ENCODE data around the gene NSDHL. TPM values are rescaled to one million over a fixed set of nuclear protein-coding genes. Genes with fewer than 3 reads are reported as not detected.
"Not testable (repeated sequence)": the region's sequence is repeated elsewhere in the genome, so short reads cannot be mapped to it uniquely, and the experiment has no call there.

NSDHL gene
- total RNA-seq (2022) (12.8 and 13.7 TPM in 2 replicates), Bru-seq, nascent RNA (percentile 57 among the genes with signal in this experiment), BruChase-seq, experiment 1, labeled RNA remaining after a 6-hour chase (percentile 50 among the genes with signal in this experiment), BruChase-seq, experiment 2, labeled RNA remaining after a 2-hour chase (percentile 54 among the genes with signal in this experiment)
- long read RNA-seq, transcript NSDHL-201 (8 exons, 1,929 nt), result major isoform, 26 of 34 reads
- long read RNA-seq, partial matches to known transcripts, result 3 of 34 reads
- long read RNA-seq, other reads (novel, unspliced or antisense), result 3 of 34 reads

GRCh38 chrX:152830312-152831305, at the start of gene NSDHL, which contains the start of gene CETN2:
NSDHL (plus strand) TSS chrX:152831063; CDS start chrX:152846325, 15,262 bp downstream.
CETN2 (minus strand) TSS chrX:152830757; CDS start chrX:152830710, 47 bp downstream.
- TSS peak; percentile 55 for BruUV-seq (replicated peaks)
- intact Hi-C loops (cut with micrococcal nuclease), result loop anchor here (2.0 kb wide), 1 partner anchor 96 kb away; no protein-coding TSS in a partner anchor
- ChIA-PET CTCF (interaction anchor here (0.6 to 5.8 kb wide), 8 partner anchors 9 to 1078 kb away, joined by 3 to 32 read pairs (median 4); no protein-coding TSS in a partner anchor), POLR2A (interaction anchor here (0.6 to 1.5 kb wide), 12 partner anchors 9 to 1968 kb away, joined by 3 to 12 read pairs (median 4); partner anchors contain the start of gene ZNF275)
- peaks cover 16% of the 10 kb centered on the region for H3K36me3 Mint-ChIP-seq (ENCODE audit: insufficient read depth, unreplicated experiment)
- H3K4me3 Mint-ChIP-seq (ENCODE audit: unreplicated experiment), result peak within 1 kb of the TSS; percentile 93
- no peak for TF ChIP-seq CTCF (IDR thresholded peaks at IDR 0.05; ENCODE audit: unreplicated experiment)
- peak; percentile 94 for DNase-seq (ENCODE audit: unreplicated experiment)
- peaks cover 13% of the 10 kb centered on the region for H3K9me3 Mint-ChIP-seq (ENCODE audit: unreplicated experiment)
- H3K27me3 Mint-ChIP-seq (ENCODE audit: insufficient read depth, unreplicated experiment), result no peaks in the 10 kb centered on the region
- peaks cover 7% of the 10 kb centered on the region for H3K4me1 Mint-ChIP-seq (ENCODE audit: insufficient read depth, unreplicated experiment)
- peak within 1 kb of the TSS; percentile 99 for H3K27ac Mint-ChIP-seq (ENCODE audit: low read depth, unreplicated experiment)

GRCh38 chrX:152787062-152787461, 43.8 kb upstream of the NSDHL start:
- H3K4me1 Mint-ChIP-seq (ENCODE audit: insufficient read depth, unreplicated experiment); CTCF ChIA-PET; H3K36me3 Mint-ChIP-seq (ENCODE audit: insufficient read depth, unreplicated experiment); intact Hi-C loops (cut with micrococcal nuclease); BruUV-seq (replicated peaks); H3K4me3 Mint-ChIP-seq (ENCODE audit: unreplicated experiment); H3K27me3 Mint-ChIP-seq (ENCODE audit: insufficient read depth, unreplicated experiment); H3K9me3 Mint-ChIP-seq (ENCODE audit: unreplicated experiment); DNase-seq (ENCODE audit: unreplicated experiment); H3K27ac Mint-ChIP-seq (ENCODE audit: low read depth, unreplicated experiment); POLR2A ChIA-PET: not testable (repeated sequence)

GRCh38 chrX:152798945-152799344, 31.9 kb upstream of the NSDHL start:
- no TSS peak for BruUV-seq (replicated peaks)
- ChIA-PET CTCF (interaction anchor here (0.6 to 1.0 kb wide), 2 partner anchors 15 to 1008 kb away, joined by 3 to 4 read pairs; no protein-coding TSS in a partner anchor), POLR2A (interaction anchor here (0.6 kb wide), 1 partner anchor 522 kb away, joined by 3 read pairs; no protein-coding TSS in a partner anchor)
- Mint-ChIP-seq H3K27me3 (ENCODE audit: insufficient read depth, unreplicated experiment) (no peaks in the 10 kb centered on the region), H3K4me1 (ENCODE audit: insufficient read depth, unreplicated experiment) (peaks cover 6% of the 10 kb centered on the region), H3K36me3 (ENCODE audit: insufficient read depth, unreplicated experiment) (no peaks in the 10 kb centered on the region), H3K9me3 (ENCODE audit: unreplicated experiment) (no peaks in the 10 kb centered on the region), H3K4me3 (ENCODE audit: unreplicated experiment) (no peak overlapping the region), H3K27ac (ENCODE audit: low read depth, unreplicated experiment) (no peak overlapping the region)
- TF ChIP-seq CTCF (IDR thresholded peaks at IDR 0.05; ENCODE audit: unreplicated experiment), result no peak
- no peak for DNase-seq (ENCODE audit: unreplicated experiment)
- intact Hi-C loops (cut with micrococcal nuclease), result no loop called here

GRCh38 chrX:152806035-152806434, 24.8 kb upstream of the NSDHL start:
- intact Hi-C loops (cut with micrococcal nuclease), result no loop called here

More at GRCh38 chrX:152806035-152806434, 24.8 kb upstream of the NSDHL start:
- Mint-ChIP-seq H3K9me3 (ENCODE audit: unreplicated experiment) (peaks cover 7% of the 10 kb centered on the region), H3K27me3 (ENCODE audit: insufficient read depth, unreplicated experiment) (no peaks in the 10 kb centered on the region), H3K4me1 (ENCODE audit: insufficient read depth, unreplicated experiment) (peaks cover 6% of the 10 kb centered on the region), H3K27ac (ENCODE audit: low read depth, unreplicated experiment) (no peak overlapping the region), H3K4me3 (ENCODE audit: unreplicated experiment) (no peak overlapping the region), H3K36me3 (ENCODE audit: insufficient read depth, unreplicated experiment) (no peaks in the 10 kb centered on the region)
- CTCF ChIA-PET, result interaction anchor here (0.6 to 2.0 kb wide), 2 partner anchors 11 to 1617 kb away, joined by 8 to 9 read pairs; no protein-coding TSS in a partner anchor
- TF ChIP-seq CTCF (IDR thresholded peaks at IDR 0.05; ENCODE audit: unreplicated experiment), result no peak
- POLR2A ChIA-PET, result no interaction called here
- no peak for DNase-seq (ENCODE audit: unreplicated experiment)
- BruUV-seq (replicated peaks), result no TSS peak
